A673 (cell line): ENCODE data around the gene RGS8.

ENCODE experiments used
- CTCF ChIP-seq: fragments of 300-800, 200-600 bp; sonication (generic); conservative IDR thresholded peaks from 2 replicates; pipeline ENCODE4 v1.5.1; 2017; ENCODE audit warnings: low read depth, mild to moderate bottlenecking, antibody characterized with exemption, low read length, moderate library complexity, mixed read lengths
- EZH2 ChIP-seq: fragments of 200-600 bp; sonication (generic); IDR thresholded peaks from 2 replicates; pipeline ENCODE4 v1.6.1; 2017; ENCODE audit warnings: borderline replicate concordance, low read depth, mild to moderate bottlenecking, mixed read lengths, antibody characterized with exemption, low read length; ENCODE audit not compliant: poor library complexity, severe bottlenecking

- TF ChIP-seq CTCF = no peak
- TF ChIP-seq EZH2 = no peak
Observed at GRCh38 chr1:182652933-182653332, 31.5 kb downstream of the RGS8 start.
